Small intestine (tissue), 16 donors: Measurements from ENCODE around the gene ZNF230. TPM values are rescaled to one million over a fixed set of nuclear protein-coding genes. Genes with fewer than 3 reads are reported as not detected.

ENCODE experiments used
- DNase-seq, 2 donors: peaks; one replicate each; pipeline versions ENCODE4 v3.0.0 to v3.0.0-alpha.2; 2013
- FAIRE-seq: peaks from 2 replicates; lab custom pipeline; 2012; peaks lifted over from hg19 to GRCh38; lab: Jason Lieb, UNC
- H3K27ac ChIP-seq, 3 donors: one replicate each; pipeline ENCODE4 v1.5.1; 2013; ENCODE audit warnings: low read length in 2 of 3, mild to moderate bottlenecking in 2 of 3, control low read depth in 1 of 3, inconsistent platforms in 1 of 3, low read depth in 1 of 3, moderate library complexity in 1 of 3
- H3K27me3 ChIP-seq, 3 donors: one replicate each; pipeline ENCODE4 v1.6.1; 2013; ENCODE audit warnings: low read length in 3 of 3, inconsistent platforms in 1 of 3; ENCODE audit not compliant: control insufficient read depth in 3 of 3, insufficient read depth in 3 of 3
- H3K36me3 ChIP-seq, 3 donors: one replicate each; pipeline ENCODE4 v1.6.1; 2013; ENCODE audit warnings: low read length in 3 of 3, inconsistent platforms in 1 of 3, low read depth in 1 of 3, mild to moderate bottlenecking in 1 of 3, moderate library complexity in 1 of 3; ENCODE audit not compliant: control insufficient read depth in 3 of 3, insufficient read depth in 2 of 3
- H3K4me1 ChIP-seq, 3 donors: one replicate each; pipeline ENCODE4 v1.6.1; 2013; ENCODE audit warnings: low read length in 2 of 3, inconsistent platforms in 1 of 3, low read depth in 1 of 3, mild to moderate bottlenecking in 1 of 3, moderate library complexity in 1 of 3; ENCODE audit not compliant: control insufficient read depth in 3 of 3, insufficient read depth in 2 of 3
- H3K4me3 ChIP-seq, 3 donors: one replicate each; pipeline ENCODE4 v1.5.1; 2013; ENCODE audit warnings: low read length in 3 of 3, control low read depth in 1 of 3, inconsistent platforms in 1 of 3, low read depth in 1 of 3, mild to moderate bottlenecking in 1 of 3, moderate library complexity in 1 of 3
- H3K9me3 ChIP-seq, 2 donors: one replicate each; pipeline ENCODE4 v1.6.1; 2013; ENCODE audit warnings: low read depth in 1 of 2, low read length in 1 of 2; ENCODE audit not compliant: control insufficient read depth in 2 of 2, insufficient read depth in 1 of 2
- WGBS, 3 donors: extraction: QIAGEN DNeasy Blood & Tissue Kit; methylation state at CpG; one replicate each; pipeline ENCODE4 v1.1.7; 2013; 5-methylcytosine and 5-hydroxymethylcytosine counted together
- long read RNA-seq, 10 donors: transcript quantifications; one replicate each; lab custom pipeline, GENCODE V29; 2026
- polyA plus RNA-seq, 4 donors: library from polyadenylated mRNA; stranded (reverse) in 3 of 4; unstranded in 1 of 4; fragments of 200-250 nt in 3 of 4; fragments of 120-200 nt in 1 of 4; gene quantifications; one replicate each; pipeline versions ENCODE4 v1.2.1 to v1.2.3, GENCODE V29; 2013
- donor health status: healthy with polysubstance abuse.
- donor health status: control.
- donor health status: control.
- donor health status: Bipolar disorder and iron deficiency.
- donor health status: healthy.

Gene ZNF230
- 1 to 10 TPM; 1.1 to 6.4 (median 1.6) TPM for polyA plus RNA-seq
- long read RNA-seq, donor 1, full-length matches to known transcripts: 3 of 3 reads
- long read RNA-seq, donor 1, partial matches to known transcripts: 0 of 3 reads
- long read RNA-seq, donor 1, other reads (novel, unspliced or antisense): 0 of 3 reads
- long read RNA-seq, donor 2, partial matches to known transcripts: 0 of 1 reads
- long read RNA-seq, donor 2, other reads (novel, unspliced or antisense): 0 of 1 reads
- long read RNA-seq, donor 3, full-length matches to known transcripts: 1 of 1 reads
- long read RNA-seq, donor 3, partial matches to known transcripts: 0 of 1 reads
- long read RNA-seq, donor 3, other reads (novel, unspliced or antisense): 0 of 1 reads
- long read RNA-seq, donor 4: 0 reads
- long read RNA-seq, donor 5: 0 reads
- long read RNA-seq, donor 6, full-length matches to known transcripts: 1 of 1 reads
- long read RNA-seq, donor 6, partial matches to known transcripts: 0 of 1 reads
- long read RNA-seq, donor 6, other reads (novel, unspliced or antisense): 0 of 1 reads
- long read RNA-seq, donor 7, full-length matches to known transcripts: 1 of 1 reads
- long read RNA-seq, donor 7, partial matches to known transcripts: 0 of 1 reads
- long read RNA-seq, donor 7, other reads (novel, unspliced or antisense): 0 of 1 reads
- long read RNA-seq, donor 8: 0 reads
- long read RNA-seq, donor 9: 0 reads
- long read RNA-seq, donor 10, full-length matches to known transcripts: 2 of 2 reads
- long read RNA-seq, donor 10, partial matches to known transcripts: 0 of 2 reads
- long read RNA-seq, donor 10, other reads (novel, unspliced or antisense): 0 of 2 reads

DNA sequence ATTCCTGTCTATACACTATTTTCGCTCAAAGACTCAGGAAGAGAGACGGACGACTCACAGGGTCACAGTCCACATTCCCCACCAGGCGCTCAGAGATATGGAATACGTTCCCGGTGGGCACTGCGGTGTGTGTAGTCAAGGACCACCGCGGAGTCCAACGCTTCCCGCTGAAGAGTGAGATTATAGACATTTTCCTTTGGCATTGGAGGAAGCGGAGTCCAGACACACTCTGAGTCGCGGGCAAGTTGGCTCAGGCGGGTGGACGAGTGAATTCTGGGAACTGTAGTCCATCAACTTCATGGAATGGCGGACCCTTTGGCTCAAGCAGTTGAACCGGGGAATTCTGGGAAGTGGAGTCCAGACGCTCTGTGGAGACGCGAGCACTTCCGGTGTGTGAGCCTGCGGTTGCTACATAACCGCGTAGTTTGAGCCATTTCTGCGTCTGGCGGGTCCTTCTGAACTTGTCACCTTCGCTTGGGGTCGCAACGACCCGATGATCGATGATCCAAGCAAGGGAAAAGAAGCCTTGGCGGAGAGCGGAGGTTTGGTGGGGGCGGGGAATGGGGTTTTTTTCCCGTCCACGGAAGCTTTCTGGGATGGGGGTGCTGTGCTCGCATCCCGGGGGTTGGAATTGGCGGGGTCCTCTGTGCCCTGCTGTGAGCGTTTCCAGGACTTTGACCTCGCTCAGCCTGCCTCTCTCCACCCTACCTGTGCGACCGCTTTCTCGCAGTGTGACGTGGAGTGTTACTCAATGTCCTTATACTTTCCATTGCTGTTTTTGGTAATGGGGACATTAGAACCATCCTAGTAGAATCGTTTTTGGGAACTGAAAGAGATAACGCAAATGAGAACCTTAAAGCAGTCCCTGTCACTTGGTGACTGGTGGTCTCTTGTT is at the start of gene ZNF230:
ZNF230 (plus strand) TSS at position 392 of the 895 bp plus-strand sequence. CDS start 4,122 bp downstream, outside the sequence.
- no peaks in the 10 kb centered on the region for H3K27me3 ChIP-seq
- peak within 1 kb of the TSS; percentile 70 to 82 (median 82) for H3K27ac ChIP-seq
- H3K4me3 ChIP-seq: peak within 1 kb of the TSS; percentile 64 to 89 (median 81)
- WGBS, 3 donors: 0 to 1% (median 1%) methylated on average over 48 of the region's 48 CpGs
- FAIRE-seq: no peak
- DNase-seq: peak; percentile 97 to 98
- H3K9me3 ChIP-seq: peaks cover 1 to 24% of the 10 kb centered on the region in 2 donors
- peaks cover 3 to 8% (median 3%) of the 10 kb centered on the region in 3 donors for H3K36me3 ChIP-seq
- H3K4me1 ChIP-seq: peaks cover 0 to 4% (median 0%) of the 10 kb centered on the region in 3 donors

DNA sequence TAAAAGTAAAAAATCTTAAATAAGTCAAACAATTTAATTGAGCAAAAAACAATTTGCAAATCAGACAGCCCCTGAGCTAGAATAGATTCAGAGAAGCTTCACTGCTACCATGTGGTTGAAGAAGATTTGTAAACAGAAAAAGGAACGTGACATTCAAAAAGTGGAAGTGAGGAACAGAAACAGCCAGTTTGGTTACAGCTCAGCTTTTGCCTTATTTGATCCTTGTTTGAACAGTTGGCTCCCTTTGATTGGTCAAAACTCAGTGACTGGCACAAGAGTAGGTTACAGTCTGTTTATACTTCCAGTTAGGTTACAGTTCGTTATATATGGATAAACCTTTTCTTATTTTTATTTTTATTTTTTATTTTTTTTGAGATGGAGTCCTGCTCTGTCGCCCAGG is 45.9 kb upstream of the ZNF230 start:
- DNase-seq (no peak), FAIRE-seq (no peak)
- H3K4me1 ChIP-seq: no peaks in the 10 kb centered on the region
- H3K36me3 ChIP-seq: peaks cover 0 to 3% (median 0%) of the 10 kb centered on the region in 3 donors
- WGBS, 3 donors: 87 to 92% (median 91%) methylated on average over 3 of the region's 3 CpGs
- no peak overlapping the region for H3K4me3 ChIP-seq
- H3K9me3 ChIP-seq: peaks cover 4 to 55% of the 10 kb centered on the region in 2 donors
- H3K27ac ChIP-seq: no peak overlapping the region
- H3K27me3 ChIP-seq: no peaks in the 10 kb centered on the region

DNA sequence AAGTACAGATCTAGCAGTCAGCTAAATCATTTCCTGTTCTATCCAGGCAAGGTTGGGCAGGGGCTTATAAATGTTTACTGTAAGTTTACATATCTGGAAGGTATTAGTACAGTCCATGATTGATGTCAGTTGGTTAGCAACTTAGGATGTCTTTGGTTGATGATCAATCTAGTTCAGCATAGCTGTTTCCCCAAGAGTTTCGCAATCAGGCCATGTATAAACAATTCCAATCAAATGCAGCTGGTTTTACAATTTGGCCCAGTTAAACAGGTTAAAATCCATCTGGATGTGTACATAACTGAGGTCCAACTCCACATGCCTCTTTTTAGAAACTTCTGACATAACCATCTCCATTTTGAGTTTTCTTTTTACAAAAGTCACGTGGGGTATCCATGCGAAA is 44.9 kb upstream of the ZNF230 start:
- peaks cover 0 to 3% (median 0%) of the 10 kb centered on the region in 3 donors for H3K36me3 ChIP-seq
- no peaks in the 10 kb centered on the region for H3K27me3 ChIP-seq
- no peak overlapping the region for H3K27ac ChIP-seq
- no peaks in the 10 kb centered on the region for H3K4me1 ChIP-seq
- DNase-seq (no peak), FAIRE-seq (no peak)
- H3K9me3 ChIP-seq: peaks cover 4 to 58% of the 10 kb centered on the region in 2 donors
- H3K4me3 ChIP-seq: no peak overlapping the region
- 91 to 94% (median 94%) methylated on average over 3 of the region's 3 CpGs for WGBS, 3 donors

DNA sequence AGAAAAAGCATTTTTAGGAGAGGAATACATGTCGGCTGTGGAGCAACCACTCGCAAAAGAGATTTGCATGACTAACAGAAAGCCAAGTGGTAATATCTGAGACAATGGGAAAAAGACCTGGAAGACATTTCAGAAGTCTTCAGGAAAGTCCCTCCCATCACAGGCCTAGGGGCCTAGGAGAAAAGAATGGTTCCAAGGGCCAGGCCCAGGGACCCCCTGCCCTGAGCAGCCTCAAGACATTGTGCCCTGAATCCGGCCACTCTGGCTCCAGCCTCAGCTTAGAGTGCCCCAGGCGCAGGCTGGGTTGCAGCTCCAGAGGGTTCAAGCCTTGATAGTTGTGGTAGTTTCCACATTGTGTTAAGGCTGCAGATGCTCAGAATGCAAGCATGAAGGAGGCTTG is 42.3 kb upstream of the ZNF230 start:
- Histone ChIP-seq H3K27me3 (no peaks in the 10 kb centered on the region), H3K4me3 (no peak overlapping the region), H3K9me3 (peaks cover 4 to 54% of the 10 kb centered on the region in 2 donors), H3K27ac (no peak overlapping the region), H3K4me1 (no peaks in the 10 kb centered on the region), H3K36me3 (peaks cover 2 to 8% (median 3%) of the 10 kb centered on the region in 3 donors)
- 70 to 72% (median 72%) methylated on average over 4 of the region's 4 CpGs for WGBS, 3 donors
- FAIRE-seq (no peak), DNase-seq (no peak)

DNA sequence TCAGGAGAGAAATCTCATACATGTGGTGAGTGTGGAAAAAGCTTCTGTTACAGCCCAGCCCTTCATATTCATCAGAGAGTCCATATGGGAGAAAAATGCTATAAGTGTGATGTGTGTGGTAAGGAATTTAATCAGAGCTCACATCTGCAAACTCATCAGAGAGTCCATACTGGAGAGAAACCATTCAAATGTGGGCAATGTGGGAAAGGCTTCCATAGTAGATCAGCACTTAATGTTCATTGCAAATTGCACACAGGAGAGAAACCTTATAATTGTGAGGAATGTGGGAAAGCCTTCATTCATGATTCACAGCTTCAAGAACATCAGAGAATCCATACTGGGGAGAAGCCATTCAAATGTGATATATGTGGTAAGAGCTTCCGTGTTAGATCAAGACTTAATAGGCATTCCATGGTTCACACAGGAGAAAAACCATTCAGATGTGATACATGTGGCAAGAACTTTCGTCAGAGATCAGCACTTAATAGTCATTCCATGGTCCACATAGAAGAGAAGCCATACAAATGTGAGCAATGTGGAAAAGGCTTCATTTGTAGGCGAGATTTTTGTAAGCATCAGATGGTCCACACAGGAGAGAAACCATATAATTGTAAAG is 36.6 kb upstream of the ZNF230 start:
- no peak for DNase-seq
- Histone ChIP-seq H3K4me3 (no peak overlapping the region), H3K27ac (no peak overlapping the region), H3K36me3 (peaks cover 12 to 22% (median 13%) of the 10 kb centered on the region in 3 donors), H3K27me3 (no peaks in the 10 kb centered on the region), H3K4me1 (no peaks in the 10 kb centered on the region), H3K9me3 (peaks cover 7 to 65% of the 10 kb centered on the region in 2 donors)
- WGBS, 3 donors: 91 to 95% (median 93%) methylated on average over 3 of the region's 3 CpGs
- FAIRE-seq: no peak

DNA sequence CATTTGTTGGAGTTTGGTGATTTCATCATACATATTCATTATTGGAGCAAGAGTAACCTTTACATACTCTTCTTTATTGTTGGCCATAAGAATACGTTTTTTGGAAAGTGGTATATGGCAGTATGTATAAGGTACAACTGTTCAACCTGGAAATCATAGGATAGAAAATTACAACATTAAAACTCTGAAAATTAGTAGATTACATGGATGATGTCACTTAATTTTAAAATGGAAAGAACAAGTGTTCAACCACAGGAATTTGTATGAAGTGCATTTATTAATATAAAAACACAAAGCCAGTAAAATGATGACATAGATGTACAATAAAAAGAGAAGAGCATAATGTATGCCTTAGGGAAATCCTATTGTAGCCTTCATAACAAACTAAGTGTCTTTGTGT is 26.0 kb upstream of the ZNF230 start:
- H3K9me3 ChIP-seq: peaks cover 0 to 32% of the 10 kb centered on the region in 2 donors
- DNase-seq: no peak
- no peaks in the 10 kb centered on the region for H3K27me3 ChIP-seq
- H3K27ac ChIP-seq: no peak overlapping the region
- no peak for FAIRE-seq
- WGBS, 3 donors: 83 to 87% (median 83%) methylated on average over 1 of the region's 1 CpG
- no peak overlapping the region for H3K4me3 ChIP-seq
- no peaks in the 10 kb centered on the region for H3K36me3 ChIP-seq
- no peaks in the 10 kb centered on the region for H3K4me1 ChIP-seq

DNA sequence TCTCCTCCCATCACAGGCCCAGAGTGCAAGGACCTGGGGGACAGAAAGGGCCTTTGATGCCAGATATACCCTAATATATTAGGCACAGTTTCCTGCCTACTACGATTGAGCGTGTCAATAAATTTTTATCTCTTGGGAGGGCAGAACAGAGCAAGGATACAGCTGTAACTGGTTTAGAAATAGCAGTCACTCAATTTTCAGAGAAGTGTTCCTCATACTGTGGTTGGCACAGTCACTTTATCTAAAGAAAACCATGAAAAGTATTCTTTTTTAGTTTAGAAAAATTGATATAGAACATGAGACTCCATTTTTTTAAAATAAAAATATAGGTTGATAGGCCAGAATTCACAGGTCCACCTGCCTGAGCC is 19.2 kb upstream of the ZNF230 start:
- no peak for FAIRE-seq
- Histone ChIP-seq H3K27me3 (no peaks in the 10 kb centered on the region), H3K27ac (no peak overlapping the region), H3K4me1 (no peaks in the 10 kb centered on the region), H3K4me3 (peak overlapping the region; percentile 82 to 85 (median 83)), H3K36me3 (no peaks in the 10 kb centered on the region), H3K9me3 (peaks cover 0 to 14% of the 10 kb centered on the region in 2 donors)
- 65 to 74% (median 69%) methylated on average over 2 of the region's 2 CpGs for WGBS, 3 donors
- no peak for DNase-seq
